Esophagus muscularis mucosa (tissue), 4 donors: ENCODE measurements around the gene CD96.

Source experiments
- CTCF ChIP-seq, 3 experiments: fragments of 200-600 bp in 2 of 3; fragments of 450-650 bp in 1 of 3; sonication (generic) in 2 of 3; IDR thresholded peaks; one replicate each; pipeline ENCODE4 v1.5.1; 2017 to 2019; ENCODE audit warnings: antibody characterized with exemption in 3 of 3, mild to moderate bottlenecking in 2 of 3, moderate library complexity in 1 of 3
- EP300 ChIP-seq: sonication (generic); formaldehyde crosslinking; IDR thresholded peaks from one replicate; pipeline ENCODE4 v1.6.1; 2017; ENCODE audit warnings: antibody characterized with exemption
- POLR2AphosphoS5 ChIP-seq, 2 donors: sonication (generic); formaldehyde crosslinking; IDR thresholded peaks; one replicate each; pipeline ENCODE4 v1.6.1; 2017; ENCODE audit warnings: antibody characterized with exemption in 2 of 2

DNA sequence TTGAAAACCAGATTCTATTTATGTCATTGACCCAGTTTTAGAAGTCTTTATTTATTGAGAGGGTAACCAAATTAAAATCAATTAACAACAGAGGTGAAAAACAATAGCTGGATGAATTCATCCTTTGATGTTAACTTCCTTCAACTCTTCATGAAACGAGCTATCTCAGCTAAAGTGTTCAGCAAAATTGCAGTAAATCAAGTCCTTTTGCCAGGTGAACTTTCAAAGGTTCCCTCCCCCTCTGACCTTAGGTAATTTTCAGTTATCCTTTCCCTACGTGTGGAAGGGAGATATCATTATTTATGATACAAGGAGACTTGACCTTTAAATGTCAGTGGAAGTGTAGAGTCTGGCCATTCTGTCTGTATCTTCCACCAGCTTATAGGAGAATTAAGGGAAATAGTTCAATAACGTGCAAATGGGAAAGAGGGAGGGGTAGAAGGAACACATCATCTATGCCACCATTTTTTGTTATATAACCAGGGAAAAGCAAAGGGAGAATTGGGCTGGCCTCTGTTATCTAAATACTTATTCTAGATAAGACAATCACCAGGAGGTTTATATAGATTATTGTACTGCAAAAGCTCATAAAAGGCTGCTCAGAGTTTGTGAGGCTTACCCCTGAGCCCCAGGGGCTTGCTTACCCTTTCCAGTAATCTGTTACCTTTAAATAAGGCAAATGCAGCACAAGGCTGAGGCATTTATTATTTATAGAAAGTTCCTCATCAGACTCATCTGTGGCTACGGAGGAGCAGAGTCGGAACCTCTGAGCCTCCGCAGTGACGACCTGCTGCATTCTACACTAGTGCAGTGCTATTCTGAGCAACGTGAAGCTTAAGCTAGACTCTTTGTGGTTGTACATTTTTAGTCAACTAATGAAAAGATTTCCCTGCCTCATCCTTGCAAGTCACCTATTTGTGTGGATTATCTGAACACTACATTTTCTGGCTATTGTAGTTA, 150.9 kb downstream of the CD96 start:
- no peak for TF ChIP-seq CTCF (IDR thresholded peaks at IDR 0.05)
- TF ChIP-seq EP300, result no peak
- TF ChIP-seq POLR2AphosphoS5 (IDR thresholded peaks at IDR 0.05), result no peak
